ENCODE results near the gene LIFR. TPM values are rescaled to one million over a fixed set of nuclear protein-coding genes. Genes with fewer than 3 reads are reported as not detected.

Gene LIFR
- total RNA-seq, 1 experiment from 2014 or later, result 10.4 TPM

DNA sequence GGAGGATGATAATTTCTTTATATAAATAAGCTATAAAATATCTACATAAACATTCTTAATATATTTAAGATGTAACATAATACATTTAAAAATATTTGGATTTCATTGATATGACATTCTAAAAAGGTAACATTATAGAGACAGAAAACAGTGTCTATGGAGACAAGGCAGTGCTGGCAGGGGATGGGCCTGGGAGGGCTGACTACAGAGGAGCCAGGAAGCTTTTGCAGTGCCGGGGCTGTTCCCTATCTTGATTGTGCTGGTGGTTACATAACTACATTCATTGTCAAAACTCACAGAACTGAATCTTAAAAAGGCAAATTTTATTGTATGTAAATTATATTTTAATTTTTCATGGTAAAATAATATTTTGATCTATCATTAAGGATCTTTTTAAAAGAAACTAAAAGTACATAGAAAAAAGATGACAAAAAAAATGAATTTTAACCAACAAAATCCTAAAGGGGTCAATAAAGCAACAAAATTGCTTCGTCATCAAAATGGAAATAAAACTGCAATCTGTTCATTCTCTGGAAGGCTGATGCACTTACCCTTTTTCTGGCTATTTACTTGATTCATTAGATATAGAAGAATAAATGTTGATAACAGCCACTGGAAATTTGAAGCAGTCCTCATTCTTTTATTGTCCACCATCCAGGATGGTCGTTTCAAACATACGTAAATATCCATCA, 26.3 kb downstream of the LIFR start:
- ChIA-PET POLR2A (ENCODE audit: unreplicated experiment) (no interaction called here), CTCF (no interaction called here)
- TF ChIP-seq EZH2 (IDR thresholded peaks at IDR 0.05; ENCODE audit: low read length, unreplicated experiment) (no peak), EZH2phosphoT487 (IDR thresholded peaks at IDR 0.05; ENCODE audit: borderline replicate concordance, low read length) (no peak)
- TF ChIP-seq, protein P1, sequence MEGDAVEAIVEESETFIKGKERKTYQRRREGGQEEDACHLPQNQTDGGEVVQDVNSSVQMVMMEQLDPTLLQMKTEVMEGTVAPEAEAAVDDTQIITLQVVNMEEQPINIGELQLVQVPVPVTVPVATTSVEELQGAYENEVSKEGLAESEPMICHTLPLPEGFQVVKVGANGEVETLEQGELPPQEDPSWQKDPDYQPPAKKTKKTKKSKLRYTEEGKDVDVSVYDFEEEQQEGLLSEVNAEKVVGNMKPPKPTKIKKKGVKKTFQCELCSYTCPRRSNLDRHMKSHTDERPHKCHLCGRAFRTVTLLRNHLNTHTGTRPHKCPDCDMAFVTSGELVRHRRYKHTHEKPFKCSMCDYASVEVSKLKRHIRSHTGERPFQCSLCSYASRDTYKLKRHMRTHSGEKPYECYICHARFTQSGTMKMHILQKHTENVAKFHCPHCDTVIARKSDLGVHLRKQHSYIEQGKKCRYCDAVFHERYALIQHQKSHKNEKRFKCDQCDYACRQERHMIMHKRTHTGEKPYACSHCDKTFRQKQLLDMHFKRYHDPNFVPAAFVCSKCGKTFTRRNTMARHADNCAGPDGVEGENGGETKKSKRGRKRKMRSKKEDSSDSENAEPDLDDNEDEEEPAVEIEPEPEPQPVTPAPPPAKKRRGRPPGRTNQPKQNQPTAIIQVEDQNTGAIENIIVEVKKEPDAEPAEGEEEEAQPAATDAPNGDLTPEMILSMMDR (conservative IDR thresholded peaks at IDR 0.05; ENCODE audit: low read depth, low read length), result no peak
- Histone ChIP-seq H4K20me1 (ENCODE audit: low read length) (no peaks in the 10 kb centered on the region), H3K9me2 (replicated peaks; ENCODE audit: low read length) (no peaks in the 10 kb centered on the region), H3K27ac (ENCODE audit: low read length) (no peak overlapping the region), H3K4me2 (ENCODE audit: low read length) (no peak overlapping the region), H2AFZ (ENCODE audit: low read length) (no peak overlapping the region), H3K4me3 (ENCODE audit: low read length) (no peak overlapping the region), H3K4me1 (ENCODE audit: insufficient read depth, low read length) (no peaks in the 10 kb centered on the region), H3K36me3 (ENCODE audit: low read depth, low read length) (no peaks in the 10 kb centered on the region), H3K9ac (ENCODE audit: low read length) (no peak overlapping the region), H3K79me2 (ENCODE audit: low read length) (no peaks in the 10 kb centered on the region), H3K9me3 (ENCODE audit: low read length) (no peaks in the 10 kb centered on the region), H3K27me3 (ENCODE audit: low read length) (no peaks in the 10 kb centered on the region), H3F3A (ENCODE audit: low read length, unreplicated experiment) (no peaks in the 10 kb centered on the region)
- BruUV-seq (replicated peaks), result no TSS peak
- DNase-seq (no peak), ATAC-seq (peak; percentile 80)
- intact Hi-C loops (cut with micrococcal nuclease), result no loop called here

DNA sequence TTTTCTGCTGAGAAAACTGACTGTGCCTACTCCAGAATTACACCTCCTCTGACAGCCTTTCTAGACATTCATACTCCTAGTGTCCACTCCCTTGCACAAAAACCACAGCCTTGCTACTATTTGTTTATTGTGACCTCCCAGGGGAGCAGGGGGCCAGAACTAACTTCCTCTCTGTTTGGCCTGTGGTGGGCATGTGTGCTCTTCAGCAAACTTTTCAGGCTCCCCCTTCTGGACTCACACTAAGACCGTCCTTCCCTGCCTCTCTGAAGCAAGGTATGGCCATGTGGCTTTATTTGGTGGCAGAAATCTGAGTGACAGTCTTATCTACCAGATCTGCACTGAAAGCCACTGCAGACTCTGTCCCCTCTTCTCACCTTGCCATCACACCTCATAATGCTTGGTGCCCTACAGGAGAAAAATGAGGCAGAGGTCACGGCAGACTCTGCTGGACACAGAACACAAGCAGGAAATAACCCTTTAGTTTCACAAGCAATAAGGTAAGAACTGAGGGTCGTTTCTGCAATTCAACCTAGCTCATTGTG, 28.2 kb downstream of the LIFR start:
- CTCF ChIA-PET, result interaction anchor here (0.6 kb wide), 1 partner anchor 40 kb away, joined by 3 read pairs; no protein-coding TSS in a partner anchor
- no peak overlapping the region for H3K27ac ChIP-seq (ENCODE audit: low read length)

More for the DNA sequence above, 28.2 kb downstream of the LIFR start:
- DNase-seq (no peak), ATAC-seq (no peak)
- H3K9me3 ChIP-seq (ENCODE audit: low read length), result no peaks in the 10 kb centered on the region
- no peaks in the 10 kb centered on the region for H4K20me1 ChIP-seq (ENCODE audit: low read length)
- no peaks in the 10 kb centered on the region for H3K27me3 ChIP-seq (ENCODE audit: low read length)
- intact Hi-C loops (cut with micrococcal nuclease), result no loop called here
- no peak overlapping the region for H3K9ac ChIP-seq (ENCODE audit: low read length)
- H3K79me2 ChIP-seq (ENCODE audit: low read length), result no peaks in the 10 kb centered on the region
- H2AFZ ChIP-seq (ENCODE audit: low read length), result no peak overlapping the region
- POLR2A ChIA-PET (ENCODE audit: unreplicated experiment), result no interaction called here
- no peak overlapping the region for H3K4me3 ChIP-seq (ENCODE audit: low read length)
- no peaks in the 10 kb centered on the region for H3F3A ChIP-seq (ENCODE audit: low read length, unreplicated experiment)
- H3K36me3 ChIP-seq (ENCODE audit: low read depth, low read length), result no peaks in the 10 kb centered on the region
- no peaks in the 10 kb centered on the region for H3K9me2 ChIP-seq (replicated peaks; ENCODE audit: low read length)
- no peak for TF ChIP-seq EZH2phosphoT487 (IDR thresholded peaks at IDR 0.05; ENCODE audit: borderline replicate concordance, low read length)
- TF ChIP-seq, protein P1 (conservative IDR thresholded peaks at IDR 0.05; ENCODE audit: low read depth, low read length), result 0 out of 2 replicates have a peak, but pooled peaks have one; percentile 7
- no peak overlapping the region for H3K4me2 ChIP-seq (ENCODE audit: low read length)
- H3K4me1 ChIP-seq (ENCODE audit: insufficient read depth, low read length), result no peaks in the 10 kb centered on the region
- no TSS peak for BruUV-seq (replicated peaks)

Measured in PC-3 (cell line).